Liver (tissue), 9 donors: Measurements from ENCODE around the gene ADRM1. TPM values are rescaled to one million over a fixed set of nuclear protein-coding genes. Genes with fewer than 3 reads are reported as not detected.

ENCODE experiments used
- DNase-seq: peaks from one replicate; pipeline ENCODE4 v3.0.0-alpha.2; 2017; ENCODE audit warnings: low spot score
- H3K27ac ChIP-seq, 2 donors: one replicate each; pipeline ENCODE4 v1.7.0; 2013; ENCODE audit warnings: inconsistent platforms in 2 of 2, low read length in 2 of 2, control low read depth in 1 of 2, low read depth in 1 of 2, mild to moderate bottlenecking in 1 of 2
- H3K27me3 ChIP-seq, 4 donors: one replicate each; pipeline versions ENCODE4 v1.6.1 to v1.7.0; 2013; ENCODE audit warnings: low read length in 3 of 4, inconsistent platforms in 1 of 4, mild to moderate bottlenecking in 1 of 4, moderate library complexity in 1 of 4; ENCODE audit not compliant: control insufficient read depth in 4 of 4, insufficient read depth in 4 of 4
- H3K36me3 ChIP-seq, 4 donors: one replicate each; pipeline versions ENCODE4 v1.6.1 to v1.7.0; 2013; ENCODE audit warnings: low read length in 3 of 4, mild to moderate bottlenecking in 3 of 4, low read depth in 1 of 4, moderate library complexity in 1 of 4; ENCODE audit not compliant: control insufficient read depth in 4 of 4, insufficient read depth in 3 of 4
- H3K4me1 ChIP-seq, 4 donors: one replicate each; pipeline versions ENCODE4 v1.6.1 to v1.7.0; 2013; ENCODE audit warnings: low read length in 3 of 4, mild to moderate bottlenecking in 3 of 4, moderate library complexity in 1 of 4; ENCODE audit not compliant: control insufficient read depth in 4 of 4, insufficient read depth in 4 of 4
- H3K4me3 ChIP-seq, 3 donors: one replicate each; pipeline versions ENCODE4 v1.6.1 to v1.7.0; 2013; ENCODE audit warnings: low read length in 3 of 3, control low read depth in 1 of 3, low read depth in 1 of 3, mild to moderate bottlenecking in 1 of 3
- H3K9ac ChIP-seq, 2 donors: one replicate each; pipeline ENCODE4 v1.7.0; 2013; ENCODE audit warnings: low read length in 2 of 2, mild to moderate bottlenecking in 2 of 2, moderate library complexity in 2 of 2, control low read depth in 1 of 2, low read depth in 1 of 2
- H3K9me3 ChIP-seq, 4 donors: one replicate each; pipeline versions ENCODE4 v1.6.1 to v1.7.0; 2013; ENCODE audit warnings: low read length in 3 of 4; ENCODE audit not compliant: control insufficient read depth in 4 of 4
- EGR1 ChIP-seq, 2 donors: IDR thresholded peaks; 2 replicates each; pipeline ENCODE4 v1.6.1; 2016 to 2018; ENCODE audit warnings: antibody characterized with exemption in 2 of 2, low read depth in 2 of 2
- FOXA1 ChIP-seq: IDR thresholded peaks from 2 replicates; pipeline ENCODE4 v1.6.1; 2016; ENCODE audit warnings: antibody characterized with exemption
- FOXA2 ChIP-seq: IDR thresholded peaks from 2 replicates; pipeline ENCODE4 v1.6.1; 2016; ENCODE audit warnings: antibody characterized with exemption
- GABPA ChIP-seq, 2 donors: IDR thresholded peaks in 1 of 2; conservative IDR thresholded peaks in 1 of 2; 2 replicates each; pipeline ENCODE4 v1.6.1; 2016; ENCODE audit warnings: antibody characterized with exemption in 2 of 2, mild to moderate bottlenecking in 1 of 2, moderate library complexity in 1 of 2
- HNF4A ChIP-seq, 2 donors: conservative IDR thresholded peaks; 2 replicates each; pipeline ENCODE4 v1.6.1; 2016; ENCODE audit warnings: antibody characterized with exemption in 2 of 2, mild to moderate bottlenecking in 2 of 2
- HNF4G ChIP-seq: IDR thresholded peaks from 2 replicates; pipeline ENCODE4 v1.6.1; 2016; ENCODE audit warnings: antibody characterized with exemption
- JUND ChIP-seq, 2 donors: IDR thresholded peaks; 2 replicates each; pipeline ENCODE4 v1.6.1; 2016; ENCODE audit warnings: antibody characterized with exemption in 2 of 2
- NR2F2 ChIP-seq: IDR thresholded peaks from 2 replicates; pipeline ENCODE4 v1.6.1; 2016; ENCODE audit warnings: antibody characterized with exemption
- RAD21 ChIP-seq, 2 donors: IDR thresholded peaks; 2 replicates each; pipeline ENCODE4 v1.6.1; 2016; ENCODE audit warnings: antibody characterized with exemption in 2 of 2, mild to moderate bottlenecking in 2 of 2
- RXRA ChIP-seq, 2 donors: IDR thresholded peaks; 2 replicates each; pipeline ENCODE4 v1.6.1; 2017 to 2018; ENCODE audit warnings: antibody characterized with exemption in 2 of 2, mild to moderate bottlenecking in 1 of 2
- SP1 ChIP-seq: IDR thresholded peaks from 2 replicates; pipeline ENCODE4 v1.6.1; 2018; ENCODE audit warnings: antibody characterized with exemption, mild to moderate bottlenecking
- TAF1 ChIP-seq: conservative IDR thresholded peaks from 2 replicates; pipeline ENCODE4 v1.6.1; 2016; ENCODE audit warnings: antibody characterized with exemption, mild to moderate bottlenecking
- YY1 ChIP-seq: IDR thresholded peaks from 2 replicates; pipeline ENCODE4 v1.6.1; 2016; ENCODE audit warnings: antibody characterized with exemption, mild to moderate bottlenecking
- WGBS: extraction: QIAGEN DNeasy Blood & Tissue Kit; methylation state at CpG from one replicate; pipeline ENCODE4 v1.1.7; 2013; 5-methylcytosine and 5-hydroxymethylcytosine counted together
- polyA plus RNA-seq, 2 donors: library from polyadenylated mRNA; stranded (reverse) in 1 of 2; unstranded in 1 of 2; fragments of 200-250 nt in 1 of 2; fragments of >200 nt in 1 of 2; fragmentation: Nextera tagmentation in 1 of 2; extraction: Ambion mirVana in 1 of 2; gene quantifications; one replicate each; pipeline versions ENCODE4 v1.2.1 to v1.2.3, GENCODE V29; 2013 to 2015
- total RNA-seq, 2 donors: library from RNA; depleted of rRNA; stranded (reverse); fragments of >200 nt; gene quantifications; one replicate each; pipeline ENCODE4 v1.2.3, GENCODE V29; 2014
- TF ChIP-seq, protein P1 (sequence below): IDR thresholded peaks from 2 replicates; pipeline ENCODE4 v1.6.1; 2016; ENCODE audit warnings: antibody characterized with exemption
- TF ChIP-seq, protein P2 (sequence below): IDR thresholded peaks from 2 replicates; pipeline ENCODE4 v1.6.1; 2016; ENCODE audit warnings: antibody characterized with exemption, mild to moderate bottlenecking
- TF ChIP-seq, protein P3 (sequence below): IDR thresholded peaks from 2 replicates; pipeline ENCODE4 v1.6.1; 2016; ENCODE audit warnings: antibody characterized with exemption
- TF ChIP-seq, protein P4 (sequence below): fragments of 150-350 bp; IDR thresholded peaks from 2 replicates; pipeline ENCODE4 v1.5.1; 2017; ENCODE audit warnings: improper control_type of control experiment, low read depth, low read length; ENCODE audit not compliant: missing input control
- TF ChIP-seq, protein P5 (sequence below): IDR thresholded peaks from 2 replicates; pipeline ENCODE4 v1.6.1; 2016; ENCODE audit warnings: antibody characterized with exemption
- donor health status: healthy.
- donor health status: healthy.
- donor health status: healthy.
- donor health status: healthy.
- donor health status: healthy.

ADRM1 gene
- total and polyA plus RNA-seq, 4 donors = 45.3 to 91.0 (median 77.3) TPM

DNA sequence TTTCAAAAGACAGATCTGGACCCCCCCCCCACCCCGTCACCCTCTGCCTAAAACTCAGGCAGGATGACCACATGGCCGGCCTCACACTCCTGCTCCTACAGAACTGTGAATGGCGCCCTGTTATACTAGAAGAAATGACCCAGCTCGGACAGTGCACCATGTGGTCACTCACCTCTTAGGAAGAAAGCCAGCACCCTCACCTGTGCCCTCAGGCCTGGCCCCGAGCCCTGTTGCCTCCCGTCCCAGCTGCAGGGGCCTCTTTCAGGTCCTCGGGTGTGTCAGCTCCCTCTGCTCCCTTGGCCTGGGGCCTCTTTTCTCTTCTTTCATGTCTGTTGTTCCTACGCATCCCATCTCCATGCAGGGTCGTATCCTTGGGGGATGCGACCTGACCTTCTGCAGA lies 40.7 kb upstream of the ADRM1 start:
- TF ChIP-seq HNF4G (no peak), EGR1 (IDR thresholded peaks at IDR 0.05; ENCODE audit: low read depth in 2 of 2) (no peak), RAD21 (IDR thresholded peaks at IDR 0.05) (no peak), FOXA2 (no peak), TAF1 (no peak), HNF4A (conservative IDR thresholded peaks at IDR 0.05) (no peak), JUND (IDR thresholded peaks at IDR 0.05) (no peak), SP1 (no peak), RXRA (IDR thresholded peaks at IDR 0.05) (no peak), GABPA (IDR thresholded peaks at IDR 0.05 in 1 of 2, conservative IDR thresholded peaks at IDR 0.05 in 1 of 2) (no peak), NR2F2 (no peak), FOXA1 (no peak), YY1 (no peak)
- TF ChIP-seq, protein P1, sequence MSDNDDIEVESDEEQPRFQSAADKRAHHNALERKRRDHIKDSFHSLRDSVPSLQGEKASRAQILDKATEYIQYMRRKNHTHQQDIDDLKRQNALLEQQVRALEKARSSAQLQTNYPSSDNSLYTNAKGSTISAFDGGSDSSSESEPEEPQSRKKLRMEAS = no peak
- TF ChIP-seq, protein P2, sequence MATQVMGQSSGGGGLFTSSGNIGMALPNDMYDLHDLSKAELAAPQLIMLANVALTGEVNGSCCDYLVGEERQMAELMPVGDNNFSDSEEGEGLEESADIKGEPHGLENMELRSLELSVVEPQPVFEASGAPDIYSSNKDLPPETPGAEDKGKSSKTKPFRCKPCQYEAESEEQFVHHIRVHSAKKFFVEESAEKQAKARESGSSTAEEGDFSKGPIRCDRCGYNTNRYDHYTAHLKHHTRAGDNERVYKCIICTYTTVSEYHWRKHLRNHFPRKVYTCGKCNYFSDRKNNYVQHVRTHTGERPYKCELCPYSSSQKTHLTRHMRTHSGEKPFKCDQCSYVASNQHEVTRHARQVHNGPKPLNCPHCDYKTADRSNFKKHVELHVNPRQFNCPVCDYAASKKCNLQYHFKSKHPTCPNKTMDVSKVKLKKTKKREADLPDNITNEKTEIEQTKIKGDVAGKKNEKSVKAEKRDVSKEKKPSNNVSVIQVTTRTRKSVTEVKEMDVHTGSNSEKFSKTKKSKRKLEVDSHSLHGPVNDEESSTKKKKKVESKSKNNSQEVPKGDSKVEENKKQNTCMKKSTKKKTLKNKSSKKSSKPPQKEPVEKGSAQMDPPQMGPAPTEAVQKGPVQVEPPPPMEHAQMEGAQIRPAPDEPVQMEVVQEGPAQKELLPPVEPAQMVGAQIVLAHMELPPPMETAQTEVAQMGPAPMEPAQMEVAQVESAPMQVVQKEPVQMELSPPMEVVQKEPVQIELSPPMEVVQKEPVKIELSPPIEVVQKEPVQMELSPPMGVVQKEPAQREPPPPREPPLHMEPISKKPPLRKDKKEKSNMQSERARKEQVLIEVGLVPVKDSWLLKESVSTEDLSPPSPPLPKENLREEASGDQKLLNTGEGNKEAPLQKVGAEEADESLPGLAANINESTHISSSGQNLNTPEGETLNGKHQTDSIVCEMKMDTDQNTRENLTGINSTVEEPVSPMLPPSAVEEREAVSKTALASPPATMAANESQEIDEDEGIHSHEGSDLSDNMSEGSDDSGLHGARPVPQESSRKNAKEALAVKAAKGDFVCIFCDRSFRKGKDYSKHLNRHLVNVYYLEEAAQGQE = no peak
- TF ChIP-seq, protein P3, sequence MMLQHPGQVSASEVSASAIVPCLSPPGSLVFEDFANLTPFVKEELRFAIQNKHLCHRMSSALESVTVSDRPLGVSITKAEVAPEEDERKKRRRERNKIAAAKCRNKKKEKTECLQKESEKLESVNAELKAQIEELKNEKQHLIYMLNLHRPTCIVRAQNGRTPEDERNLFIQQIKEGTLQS = no peak
- TF ChIP-seq, protein P4, sequence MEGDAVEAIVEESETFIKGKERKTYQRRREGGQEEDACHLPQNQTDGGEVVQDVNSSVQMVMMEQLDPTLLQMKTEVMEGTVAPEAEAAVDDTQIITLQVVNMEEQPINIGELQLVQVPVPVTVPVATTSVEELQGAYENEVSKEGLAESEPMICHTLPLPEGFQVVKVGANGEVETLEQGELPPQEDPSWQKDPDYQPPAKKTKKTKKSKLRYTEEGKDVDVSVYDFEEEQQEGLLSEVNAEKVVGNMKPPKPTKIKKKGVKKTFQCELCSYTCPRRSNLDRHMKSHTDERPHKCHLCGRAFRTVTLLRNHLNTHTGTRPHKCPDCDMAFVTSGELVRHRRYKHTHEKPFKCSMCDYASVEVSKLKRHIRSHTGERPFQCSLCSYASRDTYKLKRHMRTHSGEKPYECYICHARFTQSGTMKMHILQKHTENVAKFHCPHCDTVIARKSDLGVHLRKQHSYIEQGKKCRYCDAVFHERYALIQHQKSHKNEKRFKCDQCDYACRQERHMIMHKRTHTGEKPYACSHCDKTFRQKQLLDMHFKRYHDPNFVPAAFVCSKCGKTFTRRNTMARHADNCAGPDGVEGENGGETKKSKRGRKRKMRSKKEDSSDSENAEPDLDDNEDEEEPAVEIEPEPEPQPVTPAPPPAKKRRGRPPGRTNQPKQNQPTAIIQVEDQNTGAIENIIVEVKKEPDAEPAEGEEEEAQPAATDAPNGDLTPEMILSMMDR = no peak
- TF ChIP-seq, protein P5, sequence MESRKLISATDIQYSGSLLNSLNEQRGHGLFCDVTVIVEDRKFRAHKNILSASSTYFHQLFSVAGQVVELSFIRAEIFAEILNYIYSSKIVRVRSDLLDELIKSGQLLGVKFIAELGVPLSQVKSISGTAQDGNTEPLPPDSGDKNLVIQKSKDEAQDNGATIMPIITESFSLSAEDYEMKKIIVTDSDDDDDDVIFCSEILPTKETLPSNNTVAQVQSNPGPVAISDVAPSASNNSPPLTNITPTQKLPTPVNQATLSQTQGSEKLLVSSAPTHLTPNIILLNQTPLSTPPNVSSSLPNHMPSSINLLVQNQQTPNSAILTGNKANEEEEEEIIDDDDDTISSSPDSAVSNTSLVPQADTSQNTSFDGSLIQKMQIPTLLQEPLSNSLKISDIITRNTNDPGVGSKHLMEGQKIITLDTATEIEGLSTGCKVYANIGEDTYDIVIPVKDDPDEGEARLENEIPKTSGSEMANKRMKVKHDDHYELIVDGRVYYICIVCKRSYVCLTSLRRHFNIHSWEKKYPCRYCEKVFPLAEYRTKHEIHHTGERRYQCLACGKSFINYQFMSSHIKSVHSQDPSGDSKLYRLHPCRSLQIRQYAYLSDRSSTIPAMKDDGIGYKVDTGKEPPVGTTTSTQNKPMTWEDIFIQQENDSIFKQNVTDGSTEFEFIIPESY = no peak
- no peak overlapping the region for H3K27ac ChIP-seq
- H3K4me1 ChIP-seq = peaks cover 0 to 4% (median 0%) of the 10 kb centered on the region in 4 donors
- H3K9me3 ChIP-seq = no peaks in the 10 kb centered on the region
- no peaks in the 10 kb centered on the region for H3K27me3 ChIP-seq
- no peak overlapping the region for H3K4me3 ChIP-seq
- H3K36me3 ChIP-seq = peaks cover 1 to 55% (median 27%) of the 10 kb centered on the region in 4 donors
- no peak for DNase-seq
- 86% methylated on average over 10 of the region's 10 CpGs for WGBS
- no peak overlapping the region for H3K9ac ChIP-seq
